Measurements from ENCODE around the gene MAP2K5.

DNA sequence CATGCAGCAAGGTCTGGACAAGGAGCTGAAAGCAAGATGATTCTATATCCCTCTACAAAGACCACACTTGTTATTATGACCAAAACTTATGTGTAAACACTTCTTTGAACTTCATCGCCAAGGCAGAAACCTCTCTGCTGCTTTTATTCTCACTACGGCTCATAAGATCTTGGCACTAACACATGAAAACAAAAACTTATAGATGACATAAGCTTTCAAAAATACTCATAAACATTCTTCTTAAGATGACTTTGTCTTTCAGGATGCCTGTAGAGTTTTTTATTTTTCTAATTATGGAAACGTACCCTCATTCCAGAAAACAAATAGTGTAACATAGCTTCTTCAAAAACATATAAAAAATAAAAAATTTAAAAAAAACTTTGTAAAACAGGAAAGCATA, 34.1 kb upstream of the MAP2K5 start:
- TF ChIP-seq, protein P1, sequence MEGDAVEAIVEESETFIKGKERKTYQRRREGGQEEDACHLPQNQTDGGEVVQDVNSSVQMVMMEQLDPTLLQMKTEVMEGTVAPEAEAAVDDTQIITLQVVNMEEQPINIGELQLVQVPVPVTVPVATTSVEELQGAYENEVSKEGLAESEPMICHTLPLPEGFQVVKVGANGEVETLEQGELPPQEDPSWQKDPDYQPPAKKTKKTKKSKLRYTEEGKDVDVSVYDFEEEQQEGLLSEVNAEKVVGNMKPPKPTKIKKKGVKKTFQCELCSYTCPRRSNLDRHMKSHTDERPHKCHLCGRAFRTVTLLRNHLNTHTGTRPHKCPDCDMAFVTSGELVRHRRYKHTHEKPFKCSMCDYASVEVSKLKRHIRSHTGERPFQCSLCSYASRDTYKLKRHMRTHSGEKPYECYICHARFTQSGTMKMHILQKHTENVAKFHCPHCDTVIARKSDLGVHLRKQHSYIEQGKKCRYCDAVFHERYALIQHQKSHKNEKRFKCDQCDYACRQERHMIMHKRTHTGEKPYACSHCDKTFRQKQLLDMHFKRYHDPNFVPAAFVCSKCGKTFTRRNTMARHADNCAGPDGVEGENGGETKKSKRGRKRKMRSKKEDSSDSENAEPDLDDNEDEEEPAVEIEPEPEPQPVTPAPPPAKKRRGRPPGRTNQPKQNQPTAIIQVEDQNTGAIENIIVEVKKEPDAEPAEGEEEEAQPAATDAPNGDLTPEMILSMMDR (IDR thresholded peaks at IDR 0.05) = no peak
- no peak for TF ChIP-seq POLR2A (IDR thresholded peaks at IDR 0.05)
